Spleen (tissue), 7 donors: ENCODE data around the gene IL20RA.

Source experiments
- CTCF ChIP-seq, 11 experiments: fragments of 200-600 bp in 7 of 11; fragments of 450-650 bp in 4 of 11; sonication (generic) in 4 of 11; IDR thresholded peaks in 8 of 11; conservative IDR thresholded peaks in 3 of 11; 1 replicate in 7 of 11; 2 replicates in 4 of 11; pipeline versions ENCODE4 v1.4.0 to v1.8.0; 2016 to 2021; ENCODE audit warnings: antibody characterized with exemption in 11 of 11, inconsistent platforms in 4 of 11, mild to moderate bottlenecking in 1 of 11
- POLR2A ChIP-seq, 3 donors: fragments of 450-650 bp; IDR thresholded peaks; one replicate each; pipeline ENCODE4 v1.5.1; 2017; ENCODE audit warnings: antibody characterized with exemption in 3 of 3, mild to moderate bottlenecking in 1 of 3
- donor health status: DM: no; HTN: no; CAD: no; lungs with moderate emphysema.
- donor health status: DM: no; HTN: no; CAD: no.
- donor health status: DM: no; HTN: no; CAD: no.

- TF ChIP-seq POLR2A (IDR thresholded peaks at IDR 0.05) (no peak), CTCF (IDR thresholded peaks at IDR 0.05 in 8 of 11, conservative IDR thresholded peaks at IDR 0.05 in 3 of 11) (no peak)
Observed at GRCh38 chr6:137081997-137082396, 37.2 kb upstream of the IL20RA start.
